HL-60 (cell line): ENCODE data around the gene LEPROT.

Experiments
- DNase-seq, 2 experiments: peaks; one replicate each; pipeline ENCODE4 v3.0.0-alpha.2; 2010 to 2020; ENCODE audit warnings: low read depth in 1 of 2, low spot score in 1 of 2
- H3K27ac ChIP-seq: fragments of 250-450 bp; sonication (Bioruptor Pico); replicated peaks from 2 replicates; pipeline ENCODE4 v1.5.1; 2020; ENCODE audit warnings: mild to moderate bottlenecking, moderate library complexity
- H3K27me3 ChIP-seq: fragments of 250-450 bp; sonication (Bioruptor Pico); 2 replicates; pipeline ENCODE4 v1.5.1; 2021; ENCODE audit warnings: mild to moderate bottlenecking, moderate library complexity; ENCODE audit not compliant: insufficient read depth, poor library complexity, severe bottlenecking
- H3K4me3 ChIP-seq: replicated peaks from 2 replicates; pipeline ENCODE4 v1.5.1; 2011; ENCODE audit warnings: mild to moderate bottlenecking, control low read depth, low read length; ENCODE audit not compliant: insufficient read depth
- CTCF ChIP-seq: IDR thresholded peaks from one replicate; pipeline ENCODE4 v1.5.1; 2011; ENCODE audit warnings: low read length, control low read depth, inconsistent platforms; ENCODE audit not compliant: insufficient read depth
- GABPA ChIP-seq: IDR thresholded peaks from 2 replicates; pipeline ENCODE4 v1.6.1; 2012; ENCODE audit warnings: low read depth
- POLR2AphosphoS5 ChIP-seq: IDR thresholded peaks from 2 replicates; pipeline ENCODE4 v1.6.1; 2012; ENCODE audit warnings: low read depth
- REST ChIP-seq: IDR thresholded peaks from 2 replicates; pipeline ENCODE4 v1.6.1; 2012; ENCODE audit warnings: low read depth; ENCODE audit not compliant: insufficient replicate concordance
- SPI1 ChIP-seq: IDR thresholded peaks from 2 replicates; pipeline ENCODE4 v1.6.1; 2012; ENCODE audit warnings: low read depth, mild to moderate bottlenecking, borderline replicate concordance

LEPROT gene

GRCh38 chr1:65480684-65481405 lies 60.4 kb downstream of the LEPROT start:
- no peak for DNase-seq
- Histone ChIP-seq H3K4me3 (no peak overlapping the region), H3K27ac (no peak overlapping the region), H3K27me3 (no peaks in the 10 kb centered on the region)
- TF ChIP-seq CTCF, result no peak
- no peak for TF ChIP-seq REST
- TF ChIP-seq POLR2AphosphoS5, result no peak
- TF ChIP-seq SPI1, result no peak
- no peak for TF ChIP-seq GABPA

- Histone ChIP-seq H3K27ac (no peak overlapping the region), H3K27me3 (no peaks in the 10 kb centered on the region), H3K4me3 (no peak overlapping the region)
- DNase-seq, result no peak
- TF ChIP-seq REST (no peak), GABPA (no peak), CTCF (no peak), SPI1 (no peak), POLR2AphosphoS5 (no peak)
These were observed 63.7 kb downstream of the LEPROT start for GRCh38 chr1:65483993-65484754.
